B cell (primary cell): ENCODE data around the gene CCDC88C.

Experiments used
- EZH2 ChIP-seq: IDR thresholded peaks from 2 replicates; pipeline ENCODE4 v1.6.1; 2012; ENCODE audit warnings: borderline replicate concordance, low read depth, mild to moderate bottlenecking, moderate library complexity, low read length; ENCODE audit not compliant: insufficient read depth, poor library complexity, severe bottlenecking
- TF ChIP-seq, protein P1 (sequence below): fragments of 200-600 bp; IDR thresholded peaks from one replicate; pipeline ENCODE4 v1.8.0; 2022; ENCODE audit warnings: antibody characterized with exemption, mild to moderate bottlenecking

DNA sequence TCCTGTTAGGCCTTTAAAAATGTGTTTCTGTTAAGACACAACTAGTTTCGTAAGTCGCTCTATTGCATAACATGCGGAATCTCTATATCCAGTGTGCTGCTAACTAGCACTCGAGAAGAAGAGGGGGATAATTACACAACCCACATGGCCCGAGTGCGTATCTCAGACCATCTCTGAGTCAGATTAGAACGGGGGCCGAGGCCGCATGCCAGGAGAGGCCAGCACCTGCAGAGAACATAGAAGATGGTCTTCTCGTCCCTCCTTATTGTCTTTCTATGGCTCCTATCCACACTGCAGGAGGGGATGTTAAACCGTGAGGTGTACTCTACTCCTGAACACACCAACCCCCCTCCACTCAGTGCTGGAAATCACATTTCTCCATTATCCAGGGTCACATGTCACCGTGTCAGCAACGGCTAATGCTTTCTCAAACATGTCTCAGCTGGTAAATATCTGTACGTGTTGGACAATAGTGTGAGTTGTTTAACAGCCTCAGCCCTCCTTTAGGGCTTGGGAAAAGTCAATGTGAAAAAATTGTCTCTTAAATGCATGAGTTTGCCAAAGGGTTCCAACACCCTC is 56.3 kb downstream of the CCDC88C start:
- no peak for TF ChIP-seq EZH2
- TF ChIP-seq, protein P1, sequence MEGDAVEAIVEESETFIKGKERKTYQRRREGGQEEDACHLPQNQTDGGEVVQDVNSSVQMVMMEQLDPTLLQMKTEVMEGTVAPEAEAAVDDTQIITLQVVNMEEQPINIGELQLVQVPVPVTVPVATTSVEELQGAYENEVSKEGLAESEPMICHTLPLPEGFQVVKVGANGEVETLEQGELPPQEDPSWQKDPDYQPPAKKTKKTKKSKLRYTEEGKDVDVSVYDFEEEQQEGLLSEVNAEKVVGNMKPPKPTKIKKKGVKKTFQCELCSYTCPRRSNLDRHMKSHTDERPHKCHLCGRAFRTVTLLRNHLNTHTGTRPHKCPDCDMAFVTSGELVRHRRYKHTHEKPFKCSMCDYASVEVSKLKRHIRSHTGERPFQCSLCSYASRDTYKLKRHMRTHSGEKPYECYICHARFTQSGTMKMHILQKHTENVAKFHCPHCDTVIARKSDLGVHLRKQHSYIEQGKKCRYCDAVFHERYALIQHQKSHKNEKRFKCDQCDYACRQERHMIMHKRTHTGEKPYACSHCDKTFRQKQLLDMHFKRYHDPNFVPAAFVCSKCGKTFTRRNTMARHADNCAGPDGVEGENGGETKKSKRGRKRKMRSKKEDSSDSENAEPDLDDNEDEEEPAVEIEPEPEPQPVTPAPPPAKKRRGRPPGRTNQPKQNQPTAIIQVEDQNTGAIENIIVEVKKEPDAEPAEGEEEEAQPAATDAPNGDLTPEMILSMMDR, result no peak
